ENCODE results near the gene SIK3.

DNA sequence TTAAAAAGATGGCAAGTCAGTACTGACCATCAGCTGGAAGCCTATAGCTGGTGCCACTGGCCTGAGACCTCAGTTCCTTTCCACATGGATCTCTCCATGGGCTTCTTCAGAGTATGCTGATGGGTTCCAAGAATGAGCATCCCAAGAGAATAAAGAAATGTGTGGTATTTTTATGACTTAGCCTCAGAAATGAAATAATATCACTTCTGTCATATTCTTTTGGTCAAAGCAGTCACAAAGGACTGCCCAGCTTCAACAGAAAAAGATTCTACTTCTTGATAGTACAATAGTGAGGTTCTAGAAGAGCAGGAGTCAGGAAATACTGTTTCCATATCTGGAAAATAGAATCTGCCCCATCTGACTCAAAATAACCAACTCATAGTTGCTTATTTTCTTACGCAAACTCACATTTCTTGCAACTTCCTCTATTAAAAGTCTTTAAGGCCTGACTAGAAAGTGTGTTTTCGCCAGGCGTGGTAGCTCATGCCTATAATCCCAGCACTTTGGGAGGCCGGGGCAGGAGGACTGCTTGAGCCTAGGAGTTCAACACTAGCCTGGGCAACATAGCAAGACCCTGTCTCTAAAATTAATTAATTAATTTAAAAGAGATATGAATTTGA lies 116.9 kb downstream of the SIK3 start:
- no peak for TF ChIP-seq CTCF (IDR thresholded peaks at IDR 0.05)
- TF ChIP-seq EZH2 (IDR thresholded peaks at IDR 0.05), result no peak
- no peak for TF ChIP-seq EZH2phosphoT487 (IDR thresholded peaks at IDR 0.05)

Measured in neural progenitor cell (in vitro differentiated cells).